Measurements from ENCODE around the gene CEPT1. TPM values are rescaled to one million over a fixed set of nuclear protein-coding genes. Genes with fewer than 3 reads are reported as not detected.

Gene CEPT1
- total RNA-seq = 10 to 100 TPM; 60.5 to 78.0 (median 72.8) TPM

GRCh38 chr1:111139956-111140679 lies at the start of gene CEPT1, which contains the start of gene DRAM2:
Gene CEPT1 (plus strand): TSS chr1:111140223. CDS start chr1:111147715, 7,492 bp downstream.
Gene DRAM2 (minus strand): TSS chr1:111140093. CDS start chr1:111131554, 8,539 bp downstream.
- TF ChIP-seq, protein P1, sequence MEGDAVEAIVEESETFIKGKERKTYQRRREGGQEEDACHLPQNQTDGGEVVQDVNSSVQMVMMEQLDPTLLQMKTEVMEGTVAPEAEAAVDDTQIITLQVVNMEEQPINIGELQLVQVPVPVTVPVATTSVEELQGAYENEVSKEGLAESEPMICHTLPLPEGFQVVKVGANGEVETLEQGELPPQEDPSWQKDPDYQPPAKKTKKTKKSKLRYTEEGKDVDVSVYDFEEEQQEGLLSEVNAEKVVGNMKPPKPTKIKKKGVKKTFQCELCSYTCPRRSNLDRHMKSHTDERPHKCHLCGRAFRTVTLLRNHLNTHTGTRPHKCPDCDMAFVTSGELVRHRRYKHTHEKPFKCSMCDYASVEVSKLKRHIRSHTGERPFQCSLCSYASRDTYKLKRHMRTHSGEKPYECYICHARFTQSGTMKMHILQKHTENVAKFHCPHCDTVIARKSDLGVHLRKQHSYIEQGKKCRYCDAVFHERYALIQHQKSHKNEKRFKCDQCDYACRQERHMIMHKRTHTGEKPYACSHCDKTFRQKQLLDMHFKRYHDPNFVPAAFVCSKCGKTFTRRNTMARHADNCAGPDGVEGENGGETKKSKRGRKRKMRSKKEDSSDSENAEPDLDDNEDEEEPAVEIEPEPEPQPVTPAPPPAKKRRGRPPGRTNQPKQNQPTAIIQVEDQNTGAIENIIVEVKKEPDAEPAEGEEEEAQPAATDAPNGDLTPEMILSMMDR (IDR thresholded peaks at IDR 0.05; ENCODE audit: low read depth) = no peak

- TF ChIP-seq, protein P1 (IDR thresholded peaks at IDR 0.05; ENCODE audit: low read depth) = no peak
These were observed 42.5 kb upstream of the CEPT1 start for GRCh38 chr1:111097356-111098099.

- TF ChIP-seq, protein P1 (IDR thresholded peaks at IDR 0.05; ENCODE audit: low read depth) = no peak
These were observed 40.7 kb upstream of the CEPT1 start for GRCh38 chr1:111099289-111099688.

DNA sequence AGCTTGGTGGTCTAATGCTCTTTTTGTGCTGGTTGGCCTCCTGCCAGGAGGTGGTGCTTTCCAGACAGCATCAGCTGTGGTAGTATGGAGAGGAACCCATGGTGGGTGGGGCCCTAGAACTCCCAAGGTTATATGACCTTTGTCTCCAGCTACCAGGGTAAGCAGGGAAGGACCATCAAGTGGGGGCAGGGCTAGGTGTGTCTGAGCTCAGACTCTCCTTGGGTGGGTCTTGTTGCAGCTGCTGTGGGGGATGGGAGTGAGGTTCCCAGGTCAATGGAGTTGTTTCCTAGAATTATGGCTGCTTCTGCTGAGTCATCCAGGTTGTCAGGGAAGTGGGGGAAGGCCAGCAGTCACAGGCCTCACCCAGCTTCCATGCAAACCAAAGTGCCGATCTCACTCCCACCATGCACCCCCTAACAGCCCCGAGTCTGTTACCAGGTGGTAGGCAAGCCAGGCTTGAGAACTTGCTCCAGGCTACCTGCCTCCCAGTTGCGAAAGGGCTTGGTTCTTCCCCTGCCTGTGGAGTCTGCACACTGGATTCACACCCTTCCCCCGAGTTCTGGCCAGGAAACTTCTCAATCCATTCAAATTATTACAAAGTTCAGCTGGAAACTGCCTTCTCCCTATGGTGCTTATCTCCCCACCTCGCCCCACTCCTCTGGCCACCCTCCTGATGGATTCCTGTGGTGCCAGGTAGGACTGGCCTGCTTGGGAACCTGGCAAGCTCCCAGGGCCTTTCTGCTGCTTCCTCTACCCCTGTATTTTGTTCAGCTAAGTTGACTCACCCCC lies 38.0 kb upstream of the CEPT1 start:
- TF ChIP-seq, protein P1 (IDR thresholded peaks at IDR 0.05; ENCODE audit: low read depth) = no peak

DNA sequence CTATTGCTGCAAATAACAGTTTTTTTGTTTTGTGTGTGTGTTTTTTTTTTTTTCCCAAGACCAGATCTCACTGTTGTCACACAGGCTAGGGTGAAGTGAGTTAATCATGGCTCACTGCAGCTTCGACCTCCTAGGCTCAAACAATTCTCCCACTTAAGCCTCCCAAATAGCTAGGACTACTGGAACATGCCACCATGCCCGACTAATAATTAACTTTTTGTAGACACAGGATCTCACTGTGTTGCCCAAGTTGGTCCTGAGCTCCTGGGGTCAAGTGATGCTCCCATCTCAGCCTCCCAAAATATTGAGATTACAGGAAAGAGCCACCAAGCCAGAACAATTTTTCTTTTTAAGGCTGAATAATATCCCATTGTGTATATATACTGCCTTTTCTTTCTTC lies 35.0 kb upstream of the CEPT1 start:
- TF ChIP-seq, protein P1 (IDR thresholded peaks at IDR 0.05; ENCODE audit: low read depth) = no peak

- TF ChIP-seq, protein P1 (IDR thresholded peaks at IDR 0.05; ENCODE audit: low read depth) = no peak
These were observed 29.7 kb upstream of the CEPT1 start for GRCh38 chr1:111110197-111110899.

Measured in subcutaneous adipose tissue (tissue), 4 donors.